Measurements from ENCODE around the gene ZNF365. TPM values are rescaled to one million over a fixed set of nuclear protein-coding genes. Genes with fewer than 3 reads are reported as not detected.

The ZNF365 gene
- total RNA-seq, 1 experiment from 2014 or later = 4.0 TPM

DNA sequence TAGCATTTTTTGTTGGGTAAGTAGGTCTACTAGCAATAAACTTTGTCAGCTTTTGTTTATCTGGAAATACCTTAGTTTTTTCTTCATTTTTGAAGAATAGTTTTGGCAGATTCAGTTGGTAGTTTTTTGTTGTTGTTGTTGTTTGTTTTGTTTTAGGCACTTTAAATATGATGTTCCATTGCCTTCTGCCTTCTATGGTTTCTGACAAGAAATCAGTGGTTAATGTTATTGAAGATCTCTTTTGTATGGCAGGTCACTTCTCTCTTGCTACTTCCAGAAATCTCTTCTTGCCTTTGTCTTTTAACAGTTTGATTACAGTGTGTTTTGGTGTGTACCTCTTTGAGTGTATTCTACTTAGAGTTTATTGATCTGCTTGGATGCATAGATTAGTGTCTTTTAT lies 41.8 kb upstream of the ZNF365 start:
- Mint-ChIP-seq H3K9me3 (ENCODE audit: low read depth, unreplicated experiment) (peaks cover 15% of the 10 kb centered on the region), H3K36me3 (ENCODE audit: insufficient read depth, unreplicated experiment) (no peaks in the 10 kb centered on the region), H3K4me1 (ENCODE audit: low read depth, unreplicated experiment) (peaks cover 10% of the 10 kb centered on the region), H3K27ac (ENCODE audit: unreplicated experiment) (no peak overlapping the region), H3K4me3 (ENCODE audit: low read depth, unreplicated experiment) (no peak overlapping the region), H3K27me3 (ENCODE audit: unreplicated experiment) (no peaks in the 10 kb centered on the region)
- CTCF ChIA-PET = no interaction called here
- no peak for DNase-seq
- BruUV-seq (replicated peaks) = no TSS peak
- intact Hi-C loops (cut with micrococcal nuclease; ENCODE audit: unreplicated experiment) = no loop called here
- TF ChIP-seq, protein P1, sequence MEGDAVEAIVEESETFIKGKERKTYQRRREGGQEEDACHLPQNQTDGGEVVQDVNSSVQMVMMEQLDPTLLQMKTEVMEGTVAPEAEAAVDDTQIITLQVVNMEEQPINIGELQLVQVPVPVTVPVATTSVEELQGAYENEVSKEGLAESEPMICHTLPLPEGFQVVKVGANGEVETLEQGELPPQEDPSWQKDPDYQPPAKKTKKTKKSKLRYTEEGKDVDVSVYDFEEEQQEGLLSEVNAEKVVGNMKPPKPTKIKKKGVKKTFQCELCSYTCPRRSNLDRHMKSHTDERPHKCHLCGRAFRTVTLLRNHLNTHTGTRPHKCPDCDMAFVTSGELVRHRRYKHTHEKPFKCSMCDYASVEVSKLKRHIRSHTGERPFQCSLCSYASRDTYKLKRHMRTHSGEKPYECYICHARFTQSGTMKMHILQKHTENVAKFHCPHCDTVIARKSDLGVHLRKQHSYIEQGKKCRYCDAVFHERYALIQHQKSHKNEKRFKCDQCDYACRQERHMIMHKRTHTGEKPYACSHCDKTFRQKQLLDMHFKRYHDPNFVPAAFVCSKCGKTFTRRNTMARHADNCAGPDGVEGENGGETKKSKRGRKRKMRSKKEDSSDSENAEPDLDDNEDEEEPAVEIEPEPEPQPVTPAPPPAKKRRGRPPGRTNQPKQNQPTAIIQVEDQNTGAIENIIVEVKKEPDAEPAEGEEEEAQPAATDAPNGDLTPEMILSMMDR (IDR thresholded peaks at IDR 0.05; ENCODE audit: unreplicated experiment) = no peak

DNA sequence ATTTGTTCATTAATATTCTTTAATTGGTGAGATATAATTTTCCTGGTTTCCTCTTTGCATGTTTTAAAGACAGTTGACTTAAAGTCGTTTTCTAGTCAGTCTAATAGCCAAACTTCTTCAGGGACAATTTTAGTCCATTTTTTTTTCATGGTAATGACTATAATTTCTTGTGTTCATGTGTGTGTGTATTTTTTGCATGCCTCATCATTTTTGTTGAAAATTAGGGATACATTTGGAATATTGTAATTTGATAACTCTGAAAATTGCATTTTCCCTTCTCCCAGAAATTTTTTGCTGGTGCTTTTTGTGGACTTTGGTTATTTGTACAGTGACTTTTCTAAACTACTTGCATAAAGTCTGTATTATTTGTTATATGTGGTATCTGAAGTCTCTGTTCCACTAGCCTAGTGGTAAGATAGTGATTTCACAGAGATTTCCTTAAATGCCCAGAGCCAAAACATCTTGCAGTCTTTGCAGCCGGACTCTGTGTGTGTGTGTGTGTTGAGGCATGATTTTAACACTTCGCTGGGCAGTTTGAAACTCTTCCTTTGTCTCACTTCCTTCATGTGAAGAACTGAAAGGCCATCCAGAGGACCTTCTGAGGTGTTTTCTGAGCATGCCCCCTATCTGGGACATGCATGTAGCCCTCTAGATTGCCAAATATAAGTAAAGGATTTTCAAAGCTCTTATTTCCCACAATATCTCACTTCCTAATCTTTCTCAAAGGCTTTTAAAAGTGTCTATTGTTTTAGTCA lies 40.9 kb upstream of the ZNF365 start:
- CTCF ChIA-PET = no interaction called here
- intact Hi-C loops (cut with micrococcal nuclease; ENCODE audit: unreplicated experiment) = no loop called here
- no TSS peak for BruUV-seq (replicated peaks)
- DNase-seq = no peak
- Mint-ChIP-seq H3K36me3 (ENCODE audit: insufficient read depth, unreplicated experiment) (no peaks in the 10 kb centered on the region), H3K27ac (ENCODE audit: unreplicated experiment) (no peak overlapping the region), H3K4me3 (ENCODE audit: low read depth, unreplicated experiment) (no peak overlapping the region), H3K9me3 (ENCODE audit: low read depth, unreplicated experiment) (peaks cover 15% of the 10 kb centered on the region), H3K4me1 (ENCODE audit: low read depth, unreplicated experiment) (peaks cover 10% of the 10 kb centered on the region), H3K27me3 (ENCODE audit: unreplicated experiment) (no peaks in the 10 kb centered on the region)
- TF ChIP-seq, protein P1 (IDR thresholded peaks at IDR 0.05; ENCODE audit: unreplicated experiment) = no peak

DNA sequence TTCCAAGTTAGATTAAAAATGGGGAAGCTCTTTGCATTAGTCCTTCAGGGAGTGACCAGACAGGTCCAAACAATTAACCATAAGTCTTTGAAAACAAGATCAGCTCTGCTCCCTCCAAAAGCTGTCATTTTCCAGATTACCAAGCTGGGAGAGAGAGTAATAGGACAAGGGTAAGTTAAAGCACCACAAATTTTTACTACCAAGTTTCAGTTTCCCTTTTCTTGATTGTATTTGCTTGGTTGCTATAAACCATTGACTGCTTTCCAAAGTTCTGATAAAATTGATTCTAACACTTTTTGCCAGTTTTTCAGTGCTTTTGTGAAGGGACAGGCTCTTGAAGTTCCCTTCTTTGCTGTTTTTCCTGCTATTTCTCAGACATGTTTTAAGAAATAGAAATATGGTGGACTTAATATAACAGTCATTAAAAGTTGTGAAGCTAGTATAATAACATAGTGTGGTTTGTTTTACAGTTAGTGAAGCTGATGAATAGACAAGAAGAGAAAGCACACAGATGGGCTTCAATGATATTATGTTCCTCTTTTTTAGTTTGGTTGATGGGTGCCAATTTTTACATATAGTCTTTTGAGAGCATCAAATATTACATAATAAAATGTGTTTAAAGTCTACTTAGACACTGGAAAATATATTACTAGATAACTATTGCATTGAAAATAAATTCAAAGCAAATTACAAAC lies 40.0 kb upstream of the ZNF365 start:
- no peak overlapping the region for H3K27ac Mint-ChIP-seq (ENCODE audit: unreplicated experiment)
- no TSS peak for BruUV-seq (replicated peaks)
- TF ChIP-seq, protein P1 (IDR thresholded peaks at IDR 0.05; ENCODE audit: unreplicated experiment) = no peak
- intact Hi-C loops (cut with micrococcal nuclease; ENCODE audit: unreplicated experiment) = no loop called here
- peaks cover 10% of the 10 kb centered on the region for H3K4me1 Mint-ChIP-seq (ENCODE audit: low read depth, unreplicated experiment)
- CTCF ChIA-PET = interaction anchor here (0.6 kb wide), 1 partner anchor 50 kb away, joined by 6 read pairs; no protein-coding TSS in a partner anchor
- no peaks in the 10 kb centered on the region for H3K36me3 Mint-ChIP-seq (ENCODE audit: insufficient read depth, unreplicated experiment)
- peaks cover 15% of the 10 kb centered on the region for H3K9me3 Mint-ChIP-seq (ENCODE audit: low read depth, unreplicated experiment)
- H3K27me3 Mint-ChIP-seq (ENCODE audit: unreplicated experiment) = no peaks in the 10 kb centered on the region
- no peak for DNase-seq
- H3K4me3 Mint-ChIP-seq (ENCODE audit: low read depth, unreplicated experiment) = no peak overlapping the region

DNA sequence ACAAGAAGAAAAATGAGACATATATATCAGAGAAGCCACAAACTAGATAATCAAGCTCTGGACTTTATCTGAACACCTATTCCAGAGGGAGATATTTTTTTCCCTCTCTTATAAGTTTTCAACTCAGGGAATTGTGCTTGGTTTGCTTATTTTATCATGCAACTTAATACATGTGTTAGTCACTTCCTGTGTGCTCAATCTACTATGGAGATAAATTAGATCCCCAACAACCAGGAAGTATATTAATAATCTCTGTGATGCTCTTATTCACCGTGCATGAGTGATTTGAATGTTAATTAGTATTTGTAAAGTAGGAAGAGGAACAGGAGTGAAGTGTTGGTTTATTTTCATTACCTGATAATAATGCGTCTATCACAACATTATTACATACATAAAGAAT lies 38.8 kb upstream of the ZNF365 start:
- H3K36me3 Mint-ChIP-seq (ENCODE audit: insufficient read depth, unreplicated experiment) = no peaks in the 10 kb centered on the region
- no peak for DNase-seq
- TF ChIP-seq, protein P1 (IDR thresholded peaks at IDR 0.05; ENCODE audit: unreplicated experiment) = no peak
- H3K27me3 Mint-ChIP-seq (ENCODE audit: unreplicated experiment) = no peaks in the 10 kb centered on the region
- intact Hi-C loops (cut with micrococcal nuclease; ENCODE audit: unreplicated experiment) = no loop called here
- no TSS peak for BruUV-seq (replicated peaks)
- H3K4me1 Mint-ChIP-seq (ENCODE audit: low read depth, unreplicated experiment) = peaks cover 10% of the 10 kb centered on the region
- peaks cover 15% of the 10 kb centered on the region for H3K9me3 Mint-ChIP-seq (ENCODE audit: low read depth, unreplicated experiment)
- no peak overlapping the region for H3K4me3 Mint-ChIP-seq (ENCODE audit: low read depth, unreplicated experiment)
- H3K27ac Mint-ChIP-seq (ENCODE audit: unreplicated experiment) = no peak overlapping the region
- CTCF ChIA-PET = no interaction called here
